Ovary (tissue), 3 donors: Measurements from ENCODE around the gene MAST4.

Experiments
- CTCF ChIP-seq, 3 donors: fragments of 450-650 bp in 2 of 3; fragments of 200-600 bp in 1 of 3; IDR thresholded peaks; one replicate each; pipeline versions ENCODE4 v1.5.1 to v1.8.0; 2016 to 2022; ENCODE audit warnings: antibody characterized with exemption in 3 of 3, mild to moderate bottlenecking in 1 of 3
- EP300 ChIP-seq: sonication (generic); formaldehyde crosslinking; IDR thresholded peaks from one replicate; pipeline ENCODE4 v1.6.1; 2017; ENCODE audit warnings: antibody characterized with exemption
- donor health status: DM: no; HTN: no; CAD: no.

GRCh38 chr5:67010684-67011409 is 414.7 kb downstream of the MAST4 start:
- TF ChIP-seq EP300 (no peak), CTCF (IDR thresholded peaks at IDR 0.05) (no peak)
